ENCODE results near the gene PPIAL4G.
A peak's percentile ranks its signal among the peaks of the same experiment; 100 is the strongest.
"Not testable (repeated sequence)": the region's sequence is repeated elsewhere in the genome, so short reads cannot be mapped to it uniquely, and the experiment has no call there.

Gene PPIAL4G

DNA sequence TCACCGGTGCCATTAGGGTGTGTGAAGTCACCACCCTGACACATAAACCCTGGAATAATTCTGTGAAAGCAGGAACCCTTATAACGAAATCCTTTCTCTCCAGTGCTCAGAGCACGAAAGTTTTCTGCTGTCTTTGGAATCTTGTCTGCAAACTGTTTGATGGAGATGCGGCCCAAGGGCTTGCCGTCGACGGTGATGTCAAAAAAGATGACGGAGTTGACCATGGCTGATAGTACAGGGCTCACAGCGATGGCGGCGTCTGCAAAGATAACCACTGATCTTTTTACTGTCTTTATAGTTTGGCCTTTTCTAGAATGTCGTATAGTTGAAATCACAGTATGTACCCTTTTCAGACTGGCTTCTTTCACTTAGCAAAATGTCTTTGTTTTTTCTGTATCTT, at the start of gene PPIAL4G:
TSS of gene PPIAL4G (minus strand) at position 274 of the 400 bp plus-strand sequence. CDS start at position 224, 50 bp downstream.
- DNase-seq (ENCODE audit: low read depth in 2 of 2): not testable (repeated sequence)

- DNase-seq (ENCODE audit: low read depth in 2 of 2): not testable (repeated sequence)
Measured at GRCh38 chr1:148532158-148532557, 49.1 kb upstream of the PPIAL4G start.

- peak; percentile 49 to 67 for DNase-seq (ENCODE audit: low read depth in 2 of 2)
Measured at GRCh38 chr1:148529101-148529567, 46.0 kb upstream of the PPIAL4G start.

- DNase-seq (ENCODE audit: low read depth in 2 of 2): not testable (repeated sequence)
Measured at GRCh38 chr1:148528591-148528990, 45.5 kb upstream of the PPIAL4G start.

GRCh38 chr1:148526587-148526986, 43.5 kb upstream of the PPIAL4G start:
- DNase-seq (ENCODE audit: low read depth in 2 of 2): not testable (repeated sequence)

DNA sequence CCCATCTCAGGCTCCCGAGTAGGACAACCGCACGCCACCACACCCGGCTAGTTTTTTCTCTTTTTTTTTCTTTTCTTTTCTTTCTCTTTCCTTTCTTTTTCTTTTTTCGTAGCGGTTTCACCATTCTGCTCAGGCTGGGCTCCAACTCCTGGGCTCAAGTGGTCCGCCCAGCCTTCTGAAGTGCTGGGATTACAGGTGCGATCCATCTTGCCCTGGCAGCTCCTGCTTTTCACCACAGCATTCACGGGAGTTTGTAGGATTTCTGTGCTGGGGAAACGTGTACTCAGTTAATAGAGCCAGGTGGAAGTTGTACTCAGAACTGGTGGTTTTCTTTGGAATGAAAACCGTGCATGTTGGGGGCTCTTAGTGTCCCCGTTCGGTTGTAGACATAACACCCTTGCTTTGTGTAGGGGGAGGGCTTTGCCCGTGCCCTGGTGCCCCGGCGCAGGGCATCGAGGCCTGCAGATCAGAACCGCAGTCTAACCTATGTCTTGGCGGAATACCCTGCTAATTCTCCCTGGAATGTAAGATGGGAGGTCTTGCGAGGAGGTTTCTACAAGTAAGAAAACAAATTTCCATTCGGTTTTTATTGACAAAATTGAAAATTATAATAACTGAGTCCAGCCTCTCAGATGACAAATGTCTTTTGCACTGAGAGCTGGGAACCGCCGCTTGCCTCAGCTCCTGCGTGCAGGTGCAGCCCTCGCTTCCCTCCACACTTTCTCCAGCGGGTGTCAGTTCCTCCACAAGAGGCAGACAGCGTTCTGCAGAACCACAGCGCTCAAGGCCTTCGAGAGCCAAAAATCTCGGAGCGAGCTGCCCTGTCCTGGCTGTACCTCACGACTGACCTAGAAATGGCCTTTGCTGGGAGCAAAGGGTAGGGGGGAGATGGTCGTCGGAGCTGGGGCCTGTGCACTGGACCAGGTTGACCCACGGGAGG, 40.4 kb upstream of the PPIAL4G start:
- DNase-seq (ENCODE audit: low read depth in 2 of 2): not testable (repeated sequence)

- DNase-seq (ENCODE audit: low read depth in 2 of 2): peak; percentile 85 to 88
Measured at GRCh38 chr1:148522561-148523204, 39.6 kb upstream of the PPIAL4G start.

DNA sequence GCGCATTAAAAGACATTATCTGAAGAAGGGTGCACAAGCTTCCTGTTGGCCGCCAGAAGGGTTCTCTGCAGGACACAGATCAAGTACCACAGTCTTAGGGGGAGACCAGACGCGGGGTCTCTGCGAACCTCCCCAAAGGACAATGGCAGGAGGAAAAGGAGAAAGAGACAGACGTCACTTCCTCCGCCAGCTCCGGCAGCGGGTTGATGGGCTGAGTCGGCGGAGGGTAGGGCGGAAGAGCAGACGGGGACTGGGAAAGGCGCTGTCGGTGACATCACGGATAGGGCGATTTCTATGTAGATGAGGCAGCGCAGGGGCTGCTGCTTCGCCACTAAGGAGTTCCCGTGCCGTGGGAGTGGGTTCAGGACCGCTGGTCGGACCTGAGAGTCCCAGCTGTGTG, 39.0 kb upstream of the PPIAL4G start:
- peak; percentile 61 to 76 for DNase-seq (ENCODE audit: low read depth in 2 of 2)

GRCh38 chr1:148514310-148514709, 31.2 kb upstream of the PPIAL4G start:
- DNase-seq (ENCODE audit: low read depth in 2 of 2): not testable (repeated sequence)

DNA sequence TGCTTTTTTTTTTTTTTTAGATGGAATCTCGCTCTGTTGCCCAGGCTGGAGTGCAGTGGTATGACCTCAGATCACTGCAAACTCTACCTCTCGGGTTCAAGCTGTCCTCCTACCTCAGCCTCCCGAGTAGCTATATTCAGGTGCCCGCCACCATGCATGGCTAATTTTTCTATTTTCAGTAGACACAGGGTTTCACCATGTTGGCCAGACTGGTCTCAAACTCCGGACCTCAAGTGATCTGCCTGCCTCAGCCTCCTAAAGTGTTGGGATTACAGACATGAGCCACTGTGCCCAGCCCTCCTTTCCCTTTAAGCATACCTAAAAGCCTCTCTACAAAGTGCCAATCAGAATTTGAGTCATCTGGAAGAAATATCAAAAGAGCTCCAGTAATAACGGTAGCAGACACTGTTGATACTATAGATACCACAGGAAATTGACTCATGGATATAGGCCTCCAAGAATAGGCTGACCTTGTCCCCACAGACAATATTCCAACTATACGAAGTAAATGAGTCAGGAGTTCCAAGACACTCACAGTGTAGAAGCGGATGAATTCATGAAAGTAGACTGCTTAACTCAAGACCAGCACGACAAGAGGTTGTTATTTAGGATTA, 29.6 kb upstream of the PPIAL4G start:
- not testable (repeated sequence) for DNase-seq (ENCODE audit: low read depth in 2 of 2)

- not testable (repeated sequence) for DNase-seq (ENCODE audit: low read depth in 2 of 2)
Measured at GRCh38 chr1:148493933-148494332, 10.8 kb upstream of the PPIAL4G start.

DNA sequence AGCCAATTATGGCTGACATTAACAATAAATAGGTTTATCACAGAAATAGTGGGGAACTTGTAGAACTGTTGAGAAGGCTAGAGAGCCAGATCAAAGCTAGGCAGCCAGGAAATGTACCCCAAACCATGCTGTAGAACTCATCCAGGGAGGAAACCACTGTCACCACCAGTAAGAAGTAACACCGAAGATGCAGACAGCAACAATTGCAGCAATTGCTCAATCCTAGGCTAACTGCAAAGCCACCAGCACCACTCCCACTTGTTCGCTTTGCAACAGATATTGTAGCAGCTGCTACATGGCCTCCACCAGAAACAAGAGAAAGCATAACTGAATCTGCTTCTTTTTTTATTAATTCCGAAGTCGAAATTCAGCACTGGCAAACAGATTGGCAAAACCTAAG, 2.0 kb downstream of the PPIAL4G start:
- DNase-seq (ENCODE audit: low read depth in 2 of 2): not testable (repeated sequence)

GRCh38 chr1:148459694-148460093, 23.4 kb downstream of the PPIAL4G start:
- DNase-seq (ENCODE audit: low read depth in 2 of 2): not testable (repeated sequence)

GRCh38 chr1:148458901-148459581, 24.1 kb downstream of the PPIAL4G start:
- DNase-seq (ENCODE audit: low read depth in 2 of 2): peak; percentile 24 to 40

- peak in 1 of 2 donors; percentile 11 for DNase-seq (ENCODE audit: low read depth in 2 of 2)
Measured at GRCh38 chr1:148458398-148458797, 24.7 kb downstream of the PPIAL4G start.

DNA sequence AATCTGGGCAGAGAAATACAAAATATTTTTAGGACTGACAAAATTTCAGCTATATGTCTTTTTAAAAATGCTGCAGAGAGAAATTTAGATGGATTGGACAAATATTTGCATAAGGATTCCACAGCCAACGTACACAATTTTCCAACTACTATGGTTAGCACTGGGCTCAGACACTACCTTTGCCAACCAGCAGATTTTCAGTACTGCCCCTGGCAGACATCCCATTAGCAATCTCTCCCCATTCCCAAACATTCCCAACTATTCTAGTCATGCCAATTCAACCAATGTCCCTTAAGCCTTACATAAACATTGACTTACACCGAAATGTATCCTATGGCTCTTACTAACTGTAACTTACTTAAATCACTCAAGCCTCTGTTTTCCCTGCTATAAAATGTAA, 30.3 kb downstream of the PPIAL4G start:
- not testable (repeated sequence) for DNase-seq (ENCODE audit: low read depth in 2 of 2)

DNA sequence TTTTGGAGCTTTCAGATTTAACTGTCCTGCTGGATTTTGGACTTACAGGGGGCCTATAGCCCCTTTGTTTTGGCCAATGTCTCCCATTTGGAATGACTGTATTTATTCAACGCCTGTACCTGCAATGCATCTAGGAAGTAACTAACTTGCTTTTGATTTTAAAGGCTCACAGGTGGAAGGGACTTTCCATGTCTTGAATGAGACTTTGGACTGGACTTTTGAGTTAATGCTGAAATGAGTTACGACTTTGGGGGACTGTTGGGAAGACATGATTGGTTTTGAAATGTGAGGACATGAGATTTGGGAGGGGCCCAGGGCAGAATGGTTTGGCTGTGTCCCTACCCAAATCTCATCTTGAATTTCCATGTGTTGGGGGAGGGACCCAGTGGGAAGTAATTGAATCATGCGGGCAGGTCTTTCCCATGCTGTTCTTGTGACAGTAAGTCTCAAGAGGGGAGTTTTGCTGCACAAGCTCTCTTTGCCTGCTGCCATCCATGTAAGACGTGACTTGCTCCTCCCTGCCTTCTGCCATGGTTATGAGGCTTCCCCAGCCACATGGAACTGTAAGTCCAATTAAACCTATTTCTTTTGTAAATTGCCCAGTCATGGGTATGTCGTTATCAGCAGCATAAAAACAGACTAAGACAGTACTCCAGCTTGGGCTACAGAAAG, 43.3 kb downstream of the PPIAL4G start:
- DNase-seq (ENCODE audit: low read depth in 2 of 2): not testable (repeated sequence)

DNA sequence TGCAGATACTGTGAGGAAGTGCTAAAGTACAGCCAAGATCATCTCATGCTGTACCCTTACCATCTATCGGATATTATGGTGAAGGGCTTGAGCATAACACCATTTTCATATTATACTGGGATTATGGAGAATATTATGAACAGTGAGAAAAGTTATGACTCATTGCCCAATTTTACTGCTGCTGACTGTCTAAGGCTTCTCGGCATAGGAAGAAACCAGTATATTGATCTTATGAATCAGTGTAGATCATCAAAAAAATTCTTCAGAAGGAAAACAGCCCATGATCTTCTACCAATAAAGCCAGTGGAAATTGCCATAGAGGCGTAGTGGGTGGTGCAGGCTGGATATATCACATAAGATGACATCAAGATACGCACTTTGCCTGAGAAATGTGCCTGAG, 47.7 kb downstream of the PPIAL4G start:
- no peak for DNase-seq (ENCODE audit: low read depth in 2 of 2)

DNA sequence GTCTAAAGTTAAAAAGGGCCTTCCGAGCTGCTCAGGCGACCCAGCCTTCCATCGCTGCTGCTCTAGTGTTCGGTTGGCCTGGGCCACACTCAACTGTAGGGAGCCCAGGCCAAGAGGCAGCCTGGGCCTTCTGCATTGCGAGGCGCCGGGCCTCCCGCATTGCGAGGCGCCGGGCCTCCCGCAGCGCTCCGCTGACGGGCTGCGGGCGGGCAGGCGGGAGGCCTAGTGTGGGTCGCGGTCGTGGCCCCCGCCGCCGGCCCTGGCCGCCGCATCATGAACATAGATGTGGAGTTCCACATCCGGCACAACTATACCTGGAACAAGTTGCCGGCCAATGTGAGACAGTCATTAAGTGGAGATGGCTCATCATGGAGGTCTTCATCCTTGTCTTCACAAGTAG, 48.3 kb downstream of the PPIAL4G start:
- DNase-seq (ENCODE audit: low read depth in 2 of 2): no peak

DNA sequence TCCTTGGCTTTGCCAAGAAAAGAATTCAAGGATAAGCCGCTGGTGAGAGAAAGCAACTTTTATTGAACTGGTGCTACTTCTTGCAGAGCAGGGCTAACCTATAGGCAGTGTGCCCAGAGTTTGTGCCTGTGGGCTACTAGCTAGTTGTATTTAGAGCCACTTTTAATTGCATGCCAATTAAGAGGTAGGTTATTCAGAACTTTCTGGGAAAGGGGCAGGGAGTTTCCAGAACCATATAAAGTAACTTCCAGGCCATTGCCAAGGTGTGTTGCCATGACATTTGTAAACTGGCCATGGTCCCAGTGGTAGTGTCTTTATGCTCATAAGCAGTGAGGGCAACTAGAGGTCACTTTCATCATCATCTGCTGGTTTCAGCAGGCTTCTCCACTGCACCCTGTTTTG, 50.2 kb downstream of the PPIAL4G start:
- not testable (repeated sequence) for DNase-seq (ENCODE audit: low read depth in 2 of 2)
